K562 (cell line): ENCODE measurements around the gene DOK3. TPM values are rescaled to one million over a fixed set of nuclear protein-coding genes. Genes with fewer than 3 reads are reported as not detected.

Experiments
- HDAC2 ChIP-seq: fragments of 450-650 bp; IDR thresholded peaks from 2 replicates; pipeline ENCODE4 v1.6.1; 2016; ENCODE audit warnings: mild to moderate bottlenecking
- NCOA1 ChIP-seq: fragments of 450-650 bp; IDR thresholded peaks from 2 replicates; pipeline ENCODE4 v1.6.1; 2016; ENCODE audit warnings: low read depth
- NR4A1 ChIP-seq, 2 experiments: fragments of 250-450 bp in 1 of 2; fragments of 450-650 bp in 1 of 2; sonication (Bioruptor Pico) in 1 of 2; IDR thresholded peaks; 2 replicates each; pipeline versions ENCODE4 v1.4.0 to v1.6.1; 2016 to 2020; ENCODE audit warnings: mild to moderate bottlenecking in 2 of 2, missing compliant biosample characterization in 1 of 2, missing genetic modification characterization in 1 of 2, moderate library complexity in 1 of 2
- POLR3A ChIP-seq: IDR thresholded peaks from 2 replicates; pipeline ENCODE4 v1.6.1; 2011; ENCODE audit warnings: borderline replicate concordance, mild to moderate bottlenecking, moderate library complexity; ENCODE audit not compliant: insufficient read length, insufficient read depth; ENCODE audit errors: extremely low read depth
- SLC30A9 ChIP-seq: fragments of 250-450 bp; sonication (Bioruptor Pico); IDR thresholded peaks from 2 replicates; pipeline ENCODE4 v1.8.0; 2022; ENCODE audit warnings: mild to moderate bottlenecking, moderate library complexity
- TCF3 ChIP-seq: sonication (generic); formaldehyde crosslinking; IDR thresholded peaks from 2 replicates; pipeline ENCODE4 v1.4.0; 2020; ENCODE audit warnings: mild to moderate bottlenecking, missing genetic modification reagents
- U2AF2 ChIP-seq: fragments of 200-400 bp; formaldehyde crosslinking; optimal IDR thresholded peaks from 2 replicates; pipeline ENCODE3; 2017; ENCODE audit warnings: low read depth, mild to moderate bottlenecking, low read length
- ZBTB1 ChIP-seq: sonication (generic); formaldehyde crosslinking; IDR thresholded peaks from 2 replicates; pipeline ENCODE4 v1.8.1; 2023; ENCODE audit warnings: missing genetic modification reagents, low read depth, mild to moderate bottlenecking, borderline replicate concordance
- ZBTB7A ChIP-seq: IDR thresholded peaks from 2 replicates; pipeline ENCODE4 v1.6.1; 2011; ENCODE audit warnings: low read depth, mild to moderate bottlenecking, low read length, moderate library complexity, borderline replicate concordance; ENCODE audit not compliant: control insufficient read depth
- ZNF561 ChIP-seq: fragments of 450-650 bp; formaldehyde crosslinking; conservative IDR thresholded peaks from 2 replicates; pipeline ENCODE4 v1.4.0; 2020; ENCODE audit warnings: mild to moderate bottlenecking, moderate library complexity
- ZNF57 ChIP-seq: fragments of 450-650 bp; formaldehyde crosslinking; IDR thresholded peaks from 2 replicates; pipeline ENCODE4 v1.4.0; 2020; ENCODE audit warnings: mild to moderate bottlenecking, moderate library complexity
- polyA plus RNA-seq, 8 experiments: library from polyadenylated mRNA; depleted of rRNA in 4 of 8; stranded (reverse) in 5 of 8; unstranded in 3 of 8; fragments of >200 nt; fragmentation: Nextera tagmentation in 2 of 8; fragmentation: Illumina TruSeq in 1 of 8; extraction: Ambion mirVana in 2 of 8; extraction: Trizol in 1 of 8; gene quantifications; 2 replicates each; pipeline versions ENCODE4 v1.2.1 to v1.2.3, GENCODE V29; 2011 to 2014; ENCODE audit warnings: inconsistent platforms in 1 of 8, missing spikeins in 1 of 8
- total RNA-seq, 7 experiments: library from RNA; depleted of rRNA in 6 of 7; stranded (reverse); fragments of >200 nt in 6 of 7; fragmentation: Illumina TruSeq in 2 of 7; extraction: Trizol in 2 of 7; gene quantifications; 2 replicates each; pipeline versions ENCODE4 v1.2.1 to v1.2.3, GENCODE V29; 2011 to 2021; ENCODE audit warnings: low replicate concordance in 1 of 7
- TF ChIP-seq, protein P1 (sequence below): fragments of 250-450 bp; sonication (Bioruptor Pico); IDR thresholded peaks from 2 replicates; pipeline ENCODE4 v1.8.0; 2021; ENCODE audit warnings: borderline replicate concordance, mild to moderate bottlenecking, moderate library complexity; ENCODE audit not compliant: poor library complexity, severe bottlenecking
- TF ChIP-seq, protein P2 (sequence below): fragments of 250-450 bp; sonication (Bioruptor Pico); IDR thresholded peaks from 2 replicates; pipeline ENCODE4 v1.4.0; 2020; ENCODE audit warnings: mild to moderate bottlenecking
- TF ChIP-seq, protein P3 (sequence below): fragments of 250-450 bp; sonication (Bioruptor Pico); IDR thresholded peaks from 2 replicates; pipeline ENCODE4 v1.4.0; 2020
- TF ChIP-seq, protein P4 (sequence below): fragments of 150-350 bp; IDR thresholded peaks from 2 replicates; pipeline ENCODE4 v1.6.1; 2014; ENCODE audit warnings: low read depth, mild to moderate bottlenecking, low read length, borderline replicate concordance

DOK3 gene
- total and polyA plus RNA-seq, 9 of the 15 experiments (the other 6 are each of a cell fraction or from before 2014, with no cell fraction given): 1.3 to 23.0 (median 8.0) TPM

DNA sequence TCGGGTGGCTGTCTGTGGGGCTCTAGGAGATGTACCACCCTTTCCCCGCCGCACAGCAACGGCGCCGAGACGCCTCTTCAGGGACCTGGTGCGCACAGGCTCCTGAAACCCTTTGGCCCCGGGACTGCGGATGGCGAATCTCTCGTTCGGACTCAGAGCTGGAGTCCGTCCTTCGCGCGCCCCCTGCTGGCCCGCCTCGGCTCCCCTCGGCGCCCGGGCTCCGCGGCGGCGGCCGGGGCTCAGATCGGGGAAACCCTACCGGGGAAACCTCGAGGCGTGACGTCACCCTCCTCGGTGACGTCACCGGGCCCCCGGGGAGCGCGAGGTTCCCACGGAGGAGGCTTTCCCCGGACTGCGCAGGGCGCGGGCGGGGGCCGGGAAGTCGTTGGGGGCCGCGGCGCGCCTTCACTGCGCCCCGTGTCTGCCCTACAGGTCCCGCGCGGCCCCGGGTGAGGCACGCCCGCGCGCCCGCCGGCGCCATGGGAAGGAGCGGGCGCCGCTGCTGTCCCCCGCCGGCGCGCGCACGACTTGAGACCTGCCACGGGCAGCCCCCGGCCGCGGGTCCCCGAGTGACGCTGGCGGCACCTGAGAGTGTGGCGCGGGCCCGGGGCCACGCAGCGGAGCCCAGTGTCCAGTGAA lies 55.1 kb downstream of the DOK3 start (continued):
- no peak for TF ChIP-seq ZNF57
- no peak for TF ChIP-seq ZBTB1 (CRISPR knock-in tag)
- TF ChIP-seq, protein P1, sequence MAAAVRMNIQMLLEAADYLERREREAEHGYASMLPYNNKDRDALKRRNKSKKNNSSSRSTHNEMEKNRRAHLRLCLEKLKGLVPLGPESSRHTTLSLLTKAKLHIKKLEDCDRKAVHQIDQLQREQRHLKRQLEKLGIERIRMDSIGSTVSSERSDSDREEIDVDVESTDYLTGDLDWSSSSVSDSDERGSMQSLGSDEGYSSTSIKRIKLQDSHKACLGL (CRISPR knock-in tag): no peak
- no peak for TF ChIP-seq POLR3A
- no peak for TF ChIP-seq SLC30A9
- TF ChIP-seq ZBTB7A: peak; percentile 51; the same call in 1 of the 2 replicates
- no peak for TF ChIP-seq ZNF561
- TF ChIP-seq NCOA1: no peak
- peak; percentile 25; the same call in 1 of the 2 replicates for TF ChIP-seq TCF3 (CRISPR knock-in tag)
- TF ChIP-seq, protein P2, sequence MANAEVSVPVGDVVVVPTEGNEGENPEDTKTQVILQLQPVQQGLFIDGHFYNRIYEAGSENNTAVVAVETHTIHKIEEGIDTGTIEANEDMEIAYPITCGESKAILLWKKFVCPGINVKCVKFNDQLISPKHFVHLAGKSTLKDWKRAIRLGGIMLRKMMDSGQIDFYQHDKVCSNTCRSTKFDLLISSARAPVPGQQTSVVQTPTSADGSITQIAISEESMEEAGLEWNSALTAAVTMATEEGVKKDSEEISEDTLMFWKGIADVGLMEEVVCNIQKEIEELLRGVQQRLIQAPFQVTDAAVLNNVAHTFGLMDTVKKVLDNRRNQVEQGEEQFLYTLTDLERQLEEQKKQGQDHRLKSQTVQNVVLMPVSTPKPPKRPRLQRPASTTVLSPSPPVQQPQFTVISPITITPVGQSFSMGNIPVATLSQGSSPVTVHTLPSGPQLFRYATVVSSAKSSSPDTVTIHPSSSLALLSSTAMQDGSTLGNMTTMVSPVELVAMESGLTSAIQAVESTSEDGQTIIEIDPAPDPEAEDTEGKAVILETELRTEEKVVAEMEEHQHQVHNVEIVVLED: peak; percentile 61; the same call in 1 of the 2 replicates
- TF ChIP-seq, protein P3, sequence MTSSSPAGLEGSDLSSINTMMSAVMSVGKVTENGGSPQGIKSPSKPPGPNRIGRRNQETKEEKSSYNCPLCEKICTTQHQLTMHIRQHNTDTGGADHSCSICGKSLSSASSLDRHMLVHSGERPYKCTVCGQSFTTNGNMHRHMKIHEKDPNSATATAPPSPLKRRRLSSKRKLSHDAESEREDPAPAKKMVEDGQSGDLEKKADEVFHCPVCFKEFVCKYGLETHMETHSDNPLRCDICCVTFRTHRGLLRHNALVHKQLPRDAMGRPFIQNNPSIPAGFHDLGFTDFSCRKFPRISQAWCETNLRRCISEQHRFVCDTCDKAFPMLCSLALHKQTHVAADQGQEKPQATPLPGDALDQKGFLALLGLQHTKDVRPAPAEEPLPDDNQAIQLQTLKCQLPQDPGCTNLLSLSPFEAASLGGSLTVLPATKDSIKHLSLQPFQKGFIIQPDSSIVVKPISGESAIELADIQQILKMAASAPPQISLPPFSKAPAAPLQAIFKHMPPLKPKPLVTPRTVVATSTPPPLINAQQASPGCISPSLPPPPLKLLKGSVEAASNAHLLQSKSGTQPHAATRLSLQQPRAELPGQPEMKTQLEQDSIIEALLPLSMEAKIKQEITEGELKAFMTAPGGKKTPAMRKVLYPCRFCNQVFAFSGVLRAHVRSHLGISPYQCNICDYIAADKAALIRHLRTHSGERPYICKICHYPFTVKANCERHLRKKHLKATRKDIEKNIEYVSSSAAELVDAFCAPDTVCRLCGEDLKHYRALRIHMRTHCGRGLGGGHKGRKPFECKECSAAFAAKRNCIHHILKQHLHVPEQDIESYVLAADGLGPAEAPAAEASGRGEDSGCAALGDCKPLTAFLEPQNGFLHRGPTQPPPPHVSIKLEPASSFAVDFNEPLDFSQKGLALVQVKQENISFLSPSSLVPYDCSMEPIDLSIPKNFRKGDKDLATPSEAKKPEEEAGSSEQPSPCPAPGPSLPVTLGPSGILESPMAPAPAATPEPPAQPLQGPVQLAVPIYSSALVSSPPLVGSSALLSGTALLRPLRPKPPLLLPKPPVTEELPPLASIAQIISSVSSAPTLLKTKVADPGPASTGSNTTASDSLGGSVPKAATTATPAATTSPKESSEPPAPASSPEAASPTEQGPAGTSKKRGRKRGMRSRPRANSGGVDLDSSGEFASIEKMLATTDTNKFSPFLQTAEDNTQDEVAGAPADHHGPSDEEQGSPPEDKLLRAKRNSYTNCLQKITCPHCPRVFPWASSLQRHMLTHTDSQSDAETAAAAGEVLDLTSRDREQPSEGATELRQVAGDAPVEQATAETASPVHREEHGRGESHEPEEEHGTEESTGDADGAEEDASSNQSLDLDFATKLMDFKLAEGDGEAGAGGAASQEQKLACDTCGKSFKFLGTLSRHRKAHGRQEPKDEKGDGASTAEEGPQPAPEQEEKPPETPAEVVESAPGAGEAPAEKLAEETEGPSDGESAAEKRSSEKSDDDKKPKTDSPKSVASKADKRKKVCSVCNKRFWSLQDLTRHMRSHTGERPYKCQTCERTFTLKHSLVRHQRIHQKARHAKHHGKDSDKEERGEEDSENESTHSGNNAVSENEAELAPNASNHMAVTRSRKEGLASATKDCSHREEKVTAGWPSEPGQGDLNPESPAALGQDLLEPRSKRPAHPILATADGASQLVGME (CRISPR knock-in tag): 0 out of 2 replicates have a peak, but pooled peaks have one; percentile 23
- no peak for TF ChIP-seq U2AF2
- TF ChIP-seq, protein P4, sequence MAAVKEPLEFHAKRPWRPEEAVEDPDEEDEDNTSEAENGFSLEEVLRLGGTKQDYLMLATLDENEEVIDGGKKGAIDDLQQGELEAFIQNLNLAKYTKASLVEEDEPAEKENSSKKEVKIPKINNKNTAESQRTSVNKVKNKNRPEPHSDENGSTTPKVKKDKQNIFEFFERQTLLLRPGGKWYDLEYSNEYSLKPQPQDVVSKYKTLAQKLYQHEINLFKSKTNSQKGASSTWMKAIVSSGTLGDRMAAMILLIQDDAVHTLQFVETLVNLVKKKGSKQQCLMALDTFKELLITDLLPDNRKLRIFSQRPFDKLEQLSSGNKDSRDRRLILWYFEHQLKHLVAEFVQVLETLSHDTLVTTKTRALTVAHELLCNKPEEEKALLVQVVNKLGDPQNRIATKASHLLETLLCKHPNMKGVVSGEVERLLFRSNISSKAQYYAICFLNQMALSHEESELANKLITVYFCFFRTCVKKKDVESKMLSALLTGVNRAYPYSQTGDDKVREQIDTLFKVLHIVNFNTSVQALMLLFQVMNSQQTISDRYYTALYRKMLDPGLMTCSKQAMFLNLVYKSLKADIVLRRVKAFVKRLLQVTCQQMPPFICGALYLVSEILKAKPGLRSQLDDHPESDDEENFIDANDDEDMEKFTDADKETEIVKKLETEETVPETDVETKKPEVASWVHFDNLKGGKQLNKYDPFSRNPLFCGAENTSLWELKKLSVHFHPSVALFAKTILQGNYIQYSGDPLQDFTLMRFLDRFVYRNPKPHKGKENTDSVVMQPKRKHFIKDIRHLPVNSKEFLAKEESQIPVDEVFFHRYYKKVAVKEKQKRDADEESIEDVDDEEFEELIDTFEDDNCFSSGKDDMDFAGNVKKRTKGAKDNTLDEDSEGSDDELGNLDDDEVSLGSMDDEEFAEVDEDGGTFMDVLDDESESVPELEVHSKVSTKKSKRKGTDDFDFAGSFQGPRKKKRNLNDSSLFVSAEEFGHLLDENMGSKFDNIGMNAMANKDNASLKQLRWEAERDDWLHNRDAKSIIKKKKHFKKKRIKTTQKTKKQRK: no peak
- no peak for TF ChIP-seq NR4A1 (CRISPR knock-in tag; IDR thresholded peaks at IDR 0.05)
- TF ChIP-seq NR4A1 (tag; IDR thresholded peaks at IDR 0.05): no peak
- no peak for TF ChIP-seq HDAC2
